Thyroid gland (tissue), 4 donors: ENCODE results near the gene CDR2L. TPM values are rescaled to one million over a fixed set of nuclear protein-coding genes. Genes with fewer than 3 reads are reported as not detected.
"Not testable (repeated sequence)": the region's sequence is repeated elsewhere in the genome, so short reads cannot be mapped to it uniquely, and the experiment has no call there.

ENCODE experiments used
- DNase-seq, 2 donors: peaks; one replicate each; pipeline ENCODE4 v3.0.0-alpha.2; 2019
- H3K27ac ChIP-seq, 3 donors: fragments of 200-600 bp; sonication (generic); 1 replicate in 2 of 3; 2 replicates in 1 of 3; pipeline ENCODE4 v1.5.1; 2016 to 2019; ENCODE audit warnings: mild to moderate bottlenecking in 1 of 3, moderate library complexity in 1 of 3
- H3K27me3 ChIP-seq: fragments of 200-600 bp; sonication (generic); one replicate; pipeline ENCODE4 v1.5.1; 2019
- H3K36me3 ChIP-seq, 2 donors: fragments of 200-600 bp; sonication (generic); one replicate each; pipeline ENCODE4 v1.5.1; 2016 to 2019
- H3K4me1 ChIP-seq, 2 donors: fragments of 200-600 bp; sonication (generic); one replicate each; pipeline ENCODE4 v1.5.1; 2017 to 2019
- H3K4me3 ChIP-seq, 3 donors: fragments of 200-600 bp; sonication (generic); replicated peaks in 1 of 3; 1 replicate in 2 of 3; 2 replicates in 1 of 3; pipeline ENCODE4 v1.5.1; 2016; ENCODE audit warnings: mild to moderate bottlenecking in 1 of 3
- H3K9me3 ChIP-seq: fragments of 200-600 bp; sonication (generic); one replicate; pipeline ENCODE4 v1.5.1; 2017
- POLR2A ChIP-seq, 2 donors: fragments of 450-650 bp; IDR thresholded peaks; one replicate each; pipeline ENCODE4 v1.6.1; 2017; ENCODE audit warnings: antibody characterized with exemption in 2 of 2, mild to moderate bottlenecking in 2 of 2, moderate library complexity in 1 of 2
- WGBS, 2 donors: methylation state at CpG; one replicate each; pipeline ENCODE4 v1.1.5; 2017; 5-methylcytosine and 5-hydroxymethylcytosine counted together
- intact Hi-C: fragments of 100-400 bp; cut with DNase I; formaldehyde crosslinking; loops from one replicate; pipeline ENCODE4 v1.15.1; 2023
- total RNA-seq, 4 donors: library from RNA; depleted of rRNA; stranded (reverse); fragments of >200 nt; gene quantifications; one replicate each; pipeline ENCODE4 v1.2.3, GENCODE V29; 2016
- TF ChIP-seq, protein P1 (sequence below), 6 experiments: fragments of 200-600 bp in 3 of 6; fragments of 450-650 bp in 3 of 6; sonication (generic) in 3 of 6; IDR thresholded peaks; one replicate each; pipeline ENCODE4 v1.5.1; 2016 to 2019; ENCODE audit warnings: antibody characterized with exemption in 6 of 6, mild to moderate bottlenecking in 2 of 6, inconsistent platforms in 1 of 6, moderate library complexity in 1 of 6

The CDR2L gene
- total RNA-seq, 4 donors from 2014 or later: 2.6 to 9.8 (median 4.2) TPM

DNA sequence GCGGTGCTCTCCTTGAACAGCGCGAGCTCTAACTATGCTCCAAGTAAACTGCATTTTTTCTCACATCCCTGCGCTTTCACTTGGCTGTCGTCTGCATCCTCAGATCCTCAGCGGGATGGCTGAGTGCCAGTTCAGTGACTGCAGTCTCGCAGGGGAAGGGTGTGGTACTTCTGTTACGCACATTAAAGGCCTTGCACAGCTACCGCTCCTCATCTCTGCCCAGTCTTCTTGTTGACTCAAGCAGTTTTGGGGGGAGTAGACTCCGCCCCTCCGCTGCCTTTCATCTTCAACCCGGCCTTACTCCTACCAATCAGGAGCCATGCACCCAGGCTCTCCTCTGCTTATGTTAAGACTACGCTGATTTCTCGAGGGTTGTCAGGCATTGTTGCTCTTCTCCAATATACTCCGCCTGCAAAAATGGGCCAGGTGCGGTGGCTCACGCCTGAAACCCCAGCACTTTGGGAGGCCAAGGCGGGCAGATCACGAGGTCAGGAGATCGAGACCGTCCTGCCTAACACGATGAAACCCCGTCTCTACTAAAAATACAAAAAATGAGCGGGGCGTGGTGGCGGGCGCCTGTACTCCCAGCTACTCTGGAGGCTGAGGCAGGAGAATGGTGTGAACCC lies 49.3 kb downstream of the CDR2L start:
- Histone ChIP-seq H3K27ac (peak overlapping the region; percentile 27 to 92 (median 56)), H3K9me3 (no peaks in the 10 kb centered on the region), H3K36me3 (peaks cover 28 to 30% of the 10 kb centered on the region in 2 donors), H3K4me1 (peaks cover 10 to 41% of the 10 kb centered on the region in 2 donors), H3K4me3 (no peak overlapping the region), H3K27me3 (no peaks in the 10 kb centered on the region)
- TF ChIP-seq, protein P1, sequence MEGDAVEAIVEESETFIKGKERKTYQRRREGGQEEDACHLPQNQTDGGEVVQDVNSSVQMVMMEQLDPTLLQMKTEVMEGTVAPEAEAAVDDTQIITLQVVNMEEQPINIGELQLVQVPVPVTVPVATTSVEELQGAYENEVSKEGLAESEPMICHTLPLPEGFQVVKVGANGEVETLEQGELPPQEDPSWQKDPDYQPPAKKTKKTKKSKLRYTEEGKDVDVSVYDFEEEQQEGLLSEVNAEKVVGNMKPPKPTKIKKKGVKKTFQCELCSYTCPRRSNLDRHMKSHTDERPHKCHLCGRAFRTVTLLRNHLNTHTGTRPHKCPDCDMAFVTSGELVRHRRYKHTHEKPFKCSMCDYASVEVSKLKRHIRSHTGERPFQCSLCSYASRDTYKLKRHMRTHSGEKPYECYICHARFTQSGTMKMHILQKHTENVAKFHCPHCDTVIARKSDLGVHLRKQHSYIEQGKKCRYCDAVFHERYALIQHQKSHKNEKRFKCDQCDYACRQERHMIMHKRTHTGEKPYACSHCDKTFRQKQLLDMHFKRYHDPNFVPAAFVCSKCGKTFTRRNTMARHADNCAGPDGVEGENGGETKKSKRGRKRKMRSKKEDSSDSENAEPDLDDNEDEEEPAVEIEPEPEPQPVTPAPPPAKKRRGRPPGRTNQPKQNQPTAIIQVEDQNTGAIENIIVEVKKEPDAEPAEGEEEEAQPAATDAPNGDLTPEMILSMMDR (IDR thresholded peaks at IDR 0.05): no peak
- TF ChIP-seq POLR2A (IDR thresholded peaks at IDR 0.05): no peak
- 45 to 48% methylated on average over 27 of the region's 27 CpGs for WGBS, 2 donors
- peak; percentile 94 for DNase-seq
- intact Hi-C loops: no loop called here

DNA sequence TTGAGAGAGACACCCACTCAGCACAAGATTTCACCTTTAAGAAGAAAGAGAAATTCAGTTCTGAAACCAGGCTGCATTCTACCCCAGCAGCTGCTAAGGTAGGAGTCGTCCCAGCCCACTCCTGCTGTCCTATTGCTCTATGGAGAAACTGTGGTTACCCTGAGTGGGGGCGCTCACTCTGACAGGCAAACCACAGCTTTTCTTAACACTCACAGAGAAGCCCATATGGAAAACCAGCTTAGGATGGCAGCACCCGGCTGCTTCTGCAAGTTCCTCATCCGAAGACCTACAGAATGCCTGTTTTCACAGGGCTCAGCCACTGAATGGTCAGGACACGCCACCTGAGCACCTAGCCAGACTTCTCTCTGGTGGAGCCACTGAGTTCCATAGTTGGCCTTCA lies 51.8 kb downstream of the CDR2L start:
- WGBS, 2 donors: 92 to 95% methylated on average over 5 of the region's 5 CpGs
- Histone ChIP-seq H3K27ac (no peak overlapping the region), H3K9me3 (no peaks in the 10 kb centered on the region), H3K27me3 (no peaks in the 10 kb centered on the region), H3K4me1 (peaks cover 10 to 21% of the 10 kb centered on the region in 2 donors), H3K36me3 (peaks cover 33 to 35% of the 10 kb centered on the region in 2 donors), H3K4me3 (no peak overlapping the region)
- intact Hi-C loops: no loop called here
- TF ChIP-seq POLR2A (IDR thresholded peaks at IDR 0.05): no peak
- no peak for DNase-seq

DNA sequence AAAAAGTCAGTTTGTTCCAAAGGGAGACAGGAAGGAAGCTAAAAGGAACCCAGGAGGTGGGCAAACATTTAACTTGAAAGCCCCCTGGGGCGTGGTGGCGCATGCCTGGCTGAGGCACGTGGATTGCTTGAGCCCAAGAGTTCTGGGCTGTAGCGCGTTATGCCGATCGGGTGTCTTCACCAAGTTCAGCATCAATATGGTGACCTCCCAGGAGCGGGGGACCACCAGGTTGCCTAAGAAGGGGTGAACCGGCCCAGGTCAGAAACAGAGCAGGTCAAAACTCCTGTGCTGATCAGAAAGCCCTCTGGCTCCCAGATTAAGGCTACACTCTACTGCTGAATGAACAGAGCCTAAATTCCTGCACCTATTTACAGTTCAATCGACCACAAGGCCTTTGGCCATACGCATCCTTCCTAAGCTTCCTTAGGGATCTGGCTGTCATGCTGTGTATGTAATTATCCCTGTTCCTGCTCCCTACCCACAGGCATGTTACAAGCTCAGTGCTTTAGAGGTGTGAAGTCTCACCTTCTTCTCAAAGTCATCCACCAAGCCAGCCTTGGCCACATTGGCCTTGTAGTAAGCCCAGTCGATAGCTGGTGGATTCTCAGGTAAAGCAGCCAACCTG lies 54.3 kb downstream of the CDR2L start:
- intact Hi-C loops: no loop called here
- no peak for DNase-seq
- no peak for TF ChIP-seq POLR2A (IDR thresholded peaks at IDR 0.05)
- TF ChIP-seq, protein P1 (IDR thresholded peaks at IDR 0.05): no peak
- H3K9me3 ChIP-seq: no peaks in the 10 kb centered on the region
- H3K27ac ChIP-seq: no peak overlapping the region
- H3K36me3 ChIP-seq: peaks cover 33 to 35% of the 10 kb centered on the region in 2 donors
- H3K4me1 ChIP-seq: peaks cover 5 to 8% of the 10 kb centered on the region in 2 donors
- WGBS, 2 donors: 87 to 92% methylated on average over 11 to 12 of the region's 12 CpGs
- H3K27me3 ChIP-seq: no peaks in the 10 kb centered on the region
- no peak overlapping the region for H3K4me3 ChIP-seq

DNA sequence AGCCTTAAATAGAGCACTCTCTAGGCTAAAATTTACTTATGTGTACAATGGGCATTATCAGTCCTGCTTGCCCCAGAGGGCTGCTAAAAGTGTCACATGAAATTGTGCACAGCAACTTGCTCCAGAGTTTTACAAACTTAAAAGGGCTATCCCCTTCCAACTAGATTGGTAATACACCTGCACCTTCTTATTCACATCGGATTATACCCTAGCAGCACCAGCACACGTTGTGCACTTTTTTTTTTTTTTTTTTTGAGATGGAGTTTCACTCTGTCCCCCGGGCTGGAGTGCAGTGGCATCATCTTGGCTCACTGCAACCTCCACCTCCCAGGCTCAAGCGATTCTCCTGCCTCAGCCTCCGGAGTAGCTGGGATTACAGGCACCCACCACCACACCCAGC lies 56.4 kb downstream of the CDR2L start:
- intact Hi-C loops, H3K27me3 ChIP-seq, H3K9me3 ChIP-seq, DNase-seq, H3K4me3 ChIP-seq: not testable (repeated sequence)
- Histone ChIP-seq H3K36me3 (peaks cover 26 to 34% of the 10 kb centered on the region in 2 donors), H3K27ac (peak overlapping the region in 1 of 3 donors; percentile 30), H3K4me1 (peaks cover 16 to 17% of the 10 kb centered on the region in 2 donors)
- WGBS, 2 donors: 57 to 64% methylated on average over 5 of the region's 5 CpGs

DNA sequence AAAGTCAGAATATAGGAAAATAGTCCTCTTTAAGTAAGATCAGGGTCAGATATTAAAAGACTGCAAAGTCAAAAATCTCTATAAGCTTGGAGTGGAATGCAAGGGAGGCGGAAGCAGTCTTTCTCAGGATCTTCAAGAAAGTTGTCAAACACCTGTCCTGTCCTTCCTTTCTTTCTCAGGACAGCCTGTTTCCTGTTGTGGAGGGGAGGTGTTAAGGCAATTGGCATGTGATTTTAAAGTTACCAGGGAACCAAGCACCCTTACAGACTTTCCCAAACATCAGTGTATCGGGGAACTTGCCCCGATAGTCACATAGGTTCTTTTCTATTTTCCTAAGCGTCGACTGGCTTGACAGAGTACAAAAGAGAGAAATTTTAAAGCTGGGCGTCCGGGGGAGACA lies 57.3 kb downstream of the CDR2L start:
- DNase-seq: no peak
- intact Hi-C loops: no loop called here
- Histone ChIP-seq H3K4me3 (no peak overlapping the region), H3K4me1 (peaks cover 16 to 17% of the 10 kb centered on the region in 2 donors), H3K9me3 (no peaks in the 10 kb centered on the region), H3K27ac (no peak overlapping the region), H3K27me3 (no peaks in the 10 kb centered on the region), H3K36me3 (peaks cover 17 to 26% of the 10 kb centered on the region in 2 donors)
- TF ChIP-seq POLR2A (IDR thresholded peaks at IDR 0.05): no peak
- TF ChIP-seq, protein P1 (IDR thresholded peaks at IDR 0.05): no peak
- 74 to 86% methylated on average over 7 of the region's 7 CpGs for WGBS, 2 donors

DNA sequence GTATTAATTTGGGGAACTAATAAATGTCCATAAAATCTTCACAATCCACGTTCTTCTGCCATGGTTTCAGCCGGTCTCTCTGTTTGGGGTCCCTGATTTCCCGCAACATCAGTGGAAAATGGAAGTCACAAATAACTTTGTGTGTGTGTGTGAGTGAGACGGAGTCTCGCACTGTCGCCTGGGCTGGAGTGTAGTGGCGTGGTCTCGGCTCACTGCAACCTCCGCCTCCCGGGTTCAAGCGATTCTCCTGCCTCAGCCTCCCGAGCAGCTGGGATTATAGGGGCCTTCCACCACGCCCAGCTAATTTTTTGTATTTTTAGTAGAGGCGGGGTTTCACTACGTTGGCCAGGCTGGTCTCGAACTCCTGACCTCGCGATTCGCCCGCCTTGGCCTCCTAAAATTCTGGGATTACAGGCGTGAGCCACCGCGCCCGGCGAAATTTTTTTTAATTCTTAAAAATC lies 58.5 kb downstream of the CDR2L start:
- H3K27ac ChIP-seq: peak overlapping the region in 2 of 3 donors; percentile 83 to 88
- peaks cover 9 to 14% of the 10 kb centered on the region in 2 donors for H3K36me3 ChIP-seq
- H3K4me1 ChIP-seq: peaks cover 16 to 17% of the 10 kb centered on the region in 2 donors
- H3K4me3 ChIP-seq: peak overlapping the region in 1 of 3 donors; percentile 64
- 17 to 18% methylated on average over 25 of the region's 25 CpGs for WGBS, 2 donors
- DNase-seq, H3K9me3 ChIP-seq, H3K27me3 ChIP-seq, intact Hi-C loops: not testable (repeated sequence)
